ENCODE data around the gene RSRC1. TPM values are rescaled to one million over a fixed set of nuclear protein-coding genes. Genes with fewer than 3 reads are reported as not detected.

The RSRC1 gene
- polyA plus RNA-seq, 4 donors: 9.4 to 24.4 (median 11.6) TPM

DNA sequence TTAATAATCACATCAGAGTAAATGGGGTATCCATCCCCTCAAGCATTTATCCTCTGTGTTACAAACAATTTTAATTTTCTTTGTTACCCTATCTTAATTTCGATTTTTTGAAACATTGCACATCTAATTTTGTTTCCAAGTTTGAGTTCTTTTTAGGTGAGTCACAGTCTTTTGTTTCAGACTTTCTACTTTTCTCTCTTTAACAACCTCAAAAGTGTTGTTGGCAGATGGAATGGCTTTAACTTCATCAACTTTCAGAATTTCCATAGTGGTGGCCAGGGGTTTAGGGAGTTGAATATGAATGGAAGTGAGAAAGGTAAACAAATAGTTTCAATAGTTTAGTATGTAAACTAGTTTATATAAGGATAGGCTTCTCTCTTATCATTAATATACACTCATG lies 238.1 kb downstream of the RSRC1 start:
- no peaks in the 10 kb centered on the region for H3K9me3 ChIP-seq (ENCODE audit: control insufficient read depth in 2 of 2, insufficient read depth in 1 of 2, low read depth in 1 of 2, low read length in 1 of 2)
- no peaks in the 10 kb centered on the region for H3K27me3 ChIP-seq (ENCODE audit: control insufficient read depth in 3 of 3, insufficient read depth in 3 of 3, low read length in 3 of 3)
- no peaks in the 10 kb centered on the region for H3K36me3 ChIP-seq (ENCODE audit: control insufficient read depth in 3 of 3, insufficient read depth in 2 of 3, low read depth in 1 of 3, low read length in 3 of 3)
- DNase-seq: no peak
- WGBS, 3 donors: 77 to 87% (median 85%) methylated on average over 1 of the region's 1 CpG
- H3K4me1 ChIP-seq (ENCODE audit: control insufficient read depth in 3 of 3, insufficient read depth in 2 of 3, low read depth in 1 of 3, low read length in 2 of 3): no peaks in the 10 kb centered on the region
- no peak overlapping the region for H3K4me3 ChIP-seq (ENCODE audit: low read depth in 1 of 3, low read length in 3 of 3)
- H3K27ac ChIP-seq (ENCODE audit: low read depth in 1 of 3, low read length in 2 of 3): no peak overlapping the region
- FAIRE-seq: no peak

GRCh38 chr3:158350971-158351370 lies 241.1 kb downstream of the RSRC1 start:
- H3K36me3 ChIP-seq (ENCODE audit: control insufficient read depth in 3 of 3, insufficient read depth in 2 of 3, low read depth in 1 of 3, low read length in 3 of 3): no peaks in the 10 kb centered on the region
- no peak for FAIRE-seq
- 94 to 98% (median 98%) methylated on average over 4 of the region's 4 CpGs for WGBS, 3 donors

GRCh38 chr3:158352551-158352950 lies 242.7 kb downstream of the RSRC1 start:
- Histone ChIP-seq H3K36me3 (ENCODE audit: control insufficient read depth in 3 of 3, insufficient read depth in 2 of 3, low read depth in 1 of 3, low read length in 3 of 3) (no peaks in the 10 kb centered on the region), H3K4me3 (ENCODE audit: low read depth in 1 of 3, low read length in 3 of 3) (no peak overlapping the region), H3K4me1 (ENCODE audit: control insufficient read depth in 3 of 3, insufficient read depth in 2 of 3, low read depth in 1 of 3, low read length in 2 of 3) (no peaks in the 10 kb centered on the region), H3K27ac (ENCODE audit: low read depth in 1 of 3, low read length in 2 of 3) (no peak overlapping the region), H3K27me3 (ENCODE audit: control insufficient read depth in 3 of 3, insufficient read depth in 3 of 3, low read length in 3 of 3) (no peaks in the 10 kb centered on the region), H3K9me3 (ENCODE audit: control insufficient read depth in 2 of 2, insufficient read depth in 1 of 2, low read depth in 1 of 2, low read length in 1 of 2) (no peaks in the 10 kb centered on the region)
- FAIRE-seq: no peak
- WGBS, 3 donors: 74 to 90% (median 75%) methylated on average over 4 of the region's 4 CpGs
- DNase-seq: no peak

More at GRCh38 chr3:158350971-158351370, 241.1 kb downstream of the RSRC1 start:
- no peaks in the 10 kb centered on the region for H3K4me1 ChIP-seq (ENCODE audit: control insufficient read depth in 3 of 3, insufficient read depth in 2 of 3, low read depth in 1 of 3, low read length in 2 of 3)
- no peaks in the 10 kb centered on the region for H3K9me3 ChIP-seq (ENCODE audit: control insufficient read depth in 2 of 2, insufficient read depth in 1 of 2, low read depth in 1 of 2, low read length in 1 of 2)
- no peak overlapping the region for H3K4me3 ChIP-seq (ENCODE audit: low read depth in 1 of 3, low read length in 3 of 3)
- no peaks in the 10 kb centered on the region for H3K27me3 ChIP-seq (ENCODE audit: control insufficient read depth in 3 of 3, insufficient read depth in 3 of 3, low read length in 3 of 3)
- no peak overlapping the region for H3K27ac ChIP-seq (ENCODE audit: low read depth in 1 of 3, low read length in 2 of 3)
- DNase-seq: no peak

- DNase-seq: no peak
- FAIRE-seq: no peak
- whole genome bisulfite sequencing, 3 donors: 74 to 88% (median 78%) methylated on average over 2 of the region's 2 CpGs
Observed at GRCh38 chr3:158354713-158355112, 244.8 kb downstream of the RSRC1 start.

DNA sequence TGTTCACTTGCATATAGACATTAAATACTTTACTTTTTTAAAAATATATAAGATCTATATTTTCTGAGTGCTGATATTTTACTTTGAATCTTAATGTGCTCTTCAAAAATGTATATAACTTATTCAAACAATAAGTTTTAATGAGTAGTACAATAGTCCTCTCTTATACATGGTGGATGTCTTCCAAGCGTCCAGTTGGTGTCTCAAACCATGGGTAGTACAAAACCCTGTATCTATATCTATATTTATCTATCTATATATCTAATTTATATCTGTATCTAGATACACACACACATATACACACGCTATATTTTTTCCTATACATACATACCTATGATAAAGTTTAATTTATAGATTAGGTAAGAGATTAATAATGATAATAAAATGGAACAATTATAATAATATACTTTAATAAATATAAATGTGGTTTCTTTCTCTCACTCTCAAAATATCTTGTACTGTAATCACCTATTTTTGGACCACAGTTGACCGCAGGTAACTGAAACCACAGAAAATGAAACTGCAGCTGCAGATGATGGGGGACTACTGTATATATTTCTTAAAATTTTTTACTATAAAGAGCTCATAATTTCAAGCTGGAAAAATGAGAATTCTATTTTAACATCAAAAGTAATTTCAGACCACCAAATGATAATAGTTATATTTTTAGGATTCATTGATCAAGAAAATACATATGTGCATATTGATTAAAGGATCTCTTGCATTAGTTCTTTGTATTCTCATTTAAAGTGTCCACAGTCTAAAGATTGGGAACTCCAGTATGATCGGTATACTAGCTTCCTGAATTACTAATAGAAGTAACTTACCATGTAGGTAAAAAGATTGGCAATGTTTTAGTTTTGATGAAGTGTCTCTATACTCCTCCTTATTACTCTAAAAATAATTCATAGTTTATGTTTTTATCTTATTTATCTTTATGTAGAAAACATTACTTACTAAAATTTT lies 246.0 kb downstream of the RSRC1 start:
- Histone ChIP-seq H3K9me3 (ENCODE audit: control insufficient read depth in 2 of 2, insufficient read depth in 1 of 2, low read depth in 1 of 2, low read length in 1 of 2) (peaks cover 0 to 16% of the 10 kb centered on the region in 2 donors), H3K36me3 (ENCODE audit: control insufficient read depth in 3 of 3, insufficient read depth in 2 of 3, low read depth in 1 of 3, low read length in 3 of 3) (peaks cover 0 to 9% (median 0%) of the 10 kb centered on the region in 3 donors), H3K27ac (ENCODE audit: low read depth in 1 of 3, low read length in 2 of 3) (no peak overlapping the region), H3K4me3 (ENCODE audit: low read depth in 1 of 3, low read length in 3 of 3) (no peak overlapping the region), H3K4me1 (ENCODE audit: control insufficient read depth in 3 of 3, insufficient read depth in 2 of 3, low read depth in 1 of 3, low read length in 2 of 3) (no peaks in the 10 kb centered on the region), H3K27me3 (ENCODE audit: control insufficient read depth in 3 of 3, insufficient read depth in 3 of 3, low read length in 3 of 3) (no peaks in the 10 kb centered on the region)
- no peak for DNase-seq
- WGBS, 3 donors: 82 to 90% (median 83%) methylated on average over 4 of the region's 4 CpGs
- peak; percentile 70 for FAIRE-seq

More at GRCh38 chr3:158354713-158355112, 244.8 kb downstream of the RSRC1 start:
- Histone ChIP-seq H3K4me1 (ENCODE audit: control insufficient read depth in 3 of 3, insufficient read depth in 2 of 3, low read depth in 1 of 3, low read length in 2 of 3) (no peaks in the 10 kb centered on the region), H3K4me3 (ENCODE audit: low read depth in 1 of 3, low read length in 3 of 3) (no peak overlapping the region), H3K27ac (ENCODE audit: low read depth in 1 of 3, low read length in 2 of 3) (no peak overlapping the region), H3K36me3 (ENCODE audit: control insufficient read depth in 3 of 3, insufficient read depth in 2 of 3, low read depth in 1 of 3, low read length in 3 of 3) (no peaks in the 10 kb centered on the region), H3K9me3 (ENCODE audit: control insufficient read depth in 2 of 2, insufficient read depth in 1 of 2, low read depth in 1 of 2, low read length in 1 of 2) (peaks cover 0 to 5% of the 10 kb centered on the region in 2 donors), H3K27me3 (ENCODE audit: control insufficient read depth in 3 of 3, insufficient read depth in 3 of 3, low read length in 3 of 3) (no peaks in the 10 kb centered on the region)

DNA sequence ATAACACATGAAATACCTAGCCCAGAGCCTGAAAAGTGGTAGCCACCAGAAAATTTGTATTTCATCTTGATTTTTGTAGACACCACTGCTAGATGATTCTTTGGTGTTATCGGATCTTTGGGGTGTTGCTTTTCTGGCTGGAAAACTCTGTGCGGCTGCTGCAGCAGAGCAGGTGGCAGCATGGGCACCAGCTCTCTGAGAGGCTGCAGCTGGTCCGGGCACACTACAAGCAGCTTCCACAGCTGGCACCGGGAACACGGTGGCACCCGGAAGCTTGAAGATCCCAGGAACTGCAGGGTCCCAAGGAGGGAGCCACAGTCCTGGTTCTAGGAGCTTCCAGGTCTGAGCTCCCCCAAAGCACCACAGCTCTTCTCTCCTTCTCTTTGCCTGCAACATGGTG lies 249.4 kb downstream of the RSRC1 start:
- Histone ChIP-seq H3K36me3 (ENCODE audit: control insufficient read depth in 3 of 3, insufficient read depth in 2 of 3, low read depth in 1 of 3, low read length in 3 of 3) (peaks cover 0 to 14% (median 0%) of the 10 kb centered on the region in 3 donors), H3K4me1 (ENCODE audit: control insufficient read depth in 3 of 3, insufficient read depth in 2 of 3, low read depth in 1 of 3, low read length in 2 of 3) (no peaks in the 10 kb centered on the region), H3K9me3 (ENCODE audit: control insufficient read depth in 2 of 2, insufficient read depth in 1 of 2, low read depth in 1 of 2, low read length in 1 of 2) (peaks cover 0 to 16% of the 10 kb centered on the region in 2 donors), H3K27me3 (ENCODE audit: control insufficient read depth in 3 of 3, insufficient read depth in 3 of 3, low read length in 3 of 3) (no peaks in the 10 kb centered on the region), H3K27ac (ENCODE audit: low read depth in 1 of 3, low read length in 2 of 3) (no peak overlapping the region), H3K4me3 (ENCODE audit: low read depth in 1 of 3, low read length in 3 of 3) (no peak overlapping the region)
- DNase-seq: no peak
- WGBS, 3 donors: 84 to 89% (median 89%) methylated on average over 6 of the region's 6 CpGs
- no peak for FAIRE-seq

GRCh38 chr3:158360756-158361448 lies 251.0 kb downstream of the RSRC1 start:
- Histone ChIP-seq H3K4me1 (ENCODE audit: control insufficient read depth in 3 of 3, insufficient read depth in 2 of 3, low read depth in 1 of 3, low read length in 2 of 3) (no peaks in the 10 kb centered on the region), H3K9me3 (ENCODE audit: control insufficient read depth in 2 of 2, insufficient read depth in 1 of 2, low read depth in 1 of 2, low read length in 1 of 2) (peaks cover 0 to 16% of the 10 kb centered on the region in 2 donors), H3K4me3 (ENCODE audit: low read depth in 1 of 3, low read length in 3 of 3) (no peak overlapping the region), H3K27ac (ENCODE audit: low read depth in 1 of 3, low read length in 2 of 3) (no peak overlapping the region), H3K36me3 (ENCODE audit: control insufficient read depth in 3 of 3, insufficient read depth in 2 of 3, low read depth in 1 of 3, low read length in 3 of 3) (peaks cover 0 to 14% (median 0%) of the 10 kb centered on the region in 3 donors), H3K27me3 (ENCODE audit: control insufficient read depth in 3 of 3, insufficient read depth in 3 of 3, low read length in 3 of 3) (no peaks in the 10 kb centered on the region)
- FAIRE-seq (no peak), DNase-seq (no peak)
- WGBS, 3 donors: 94 to 98% (median 98%) methylated on average over 10 to 11 of the region's 11 CpGs

- Histone ChIP-seq H3K9me3 (ENCODE audit: control insufficient read depth in 2 of 2, insufficient read depth in 1 of 2, low read depth in 1 of 2, low read length in 1 of 2) (no peaks in the 10 kb centered on the region), H3K27me3 (ENCODE audit: control insufficient read depth in 3 of 3, insufficient read depth in 3 of 3, low read length in 3 of 3) (no peaks in the 10 kb centered on the region), H3K4me1 (ENCODE audit: control insufficient read depth in 3 of 3, insufficient read depth in 2 of 3, low read depth in 1 of 3, low read length in 2 of 3) (no peaks in the 10 kb centered on the region), H3K4me3 (ENCODE audit: low read depth in 1 of 3, low read length in 3 of 3) (no peak overlapping the region), H3K27ac (ENCODE audit: low read depth in 1 of 3, low read length in 2 of 3) (no peak overlapping the region), H3K36me3 (ENCODE audit: control insufficient read depth in 3 of 3, insufficient read depth in 2 of 3, low read depth in 1 of 3, low read length in 3 of 3) (no peaks in the 10 kb centered on the region)
- DNase-seq (no peak), FAIRE-seq (no peak)
- WGBS, 3 donors: 75 to 85% (median 84%) methylated on average over 2 of the region's 2 CpGs
Observed at GRCh38 chr3:158368271-158368670, 258.4 kb downstream of the RSRC1 start.
